Measurements from ENCODE around the gene PTPN23. TPM values are rescaled to one million over a fixed set of nuclear protein-coding genes. Genes with fewer than 3 reads are reported as not detected.
"Not testable (repeated sequence)": the region's sequence is repeated elsewhere in the genome, so short reads cannot be mapped to it uniquely, and the experiment has no call there.

PTPN23 gene
- total RNA-seq, 1 experiment from 2014 or later = 15.1 TPM

DNA sequence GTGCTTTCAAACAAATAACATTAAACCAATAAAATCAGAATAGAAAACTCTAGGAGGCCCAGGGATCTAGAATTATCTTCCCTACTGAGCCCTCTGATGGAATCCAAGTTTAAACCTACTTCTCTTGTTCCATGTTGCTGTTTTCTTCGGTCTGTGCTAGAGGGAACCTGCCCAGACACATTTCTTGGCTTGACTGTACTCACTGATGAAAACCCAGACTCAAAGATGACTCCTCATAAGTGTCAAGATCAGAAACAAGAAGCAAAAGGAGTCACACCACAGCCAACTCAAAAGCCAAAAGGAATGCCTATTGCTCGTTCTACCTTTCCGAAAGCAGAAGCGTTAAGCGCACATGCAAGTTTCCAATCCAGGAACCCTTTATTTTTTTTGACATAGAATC is 63.3 kb downstream of the PTPN23 start:
- DNase-seq (ENCODE audit: low spot score) = no peak

DNA sequence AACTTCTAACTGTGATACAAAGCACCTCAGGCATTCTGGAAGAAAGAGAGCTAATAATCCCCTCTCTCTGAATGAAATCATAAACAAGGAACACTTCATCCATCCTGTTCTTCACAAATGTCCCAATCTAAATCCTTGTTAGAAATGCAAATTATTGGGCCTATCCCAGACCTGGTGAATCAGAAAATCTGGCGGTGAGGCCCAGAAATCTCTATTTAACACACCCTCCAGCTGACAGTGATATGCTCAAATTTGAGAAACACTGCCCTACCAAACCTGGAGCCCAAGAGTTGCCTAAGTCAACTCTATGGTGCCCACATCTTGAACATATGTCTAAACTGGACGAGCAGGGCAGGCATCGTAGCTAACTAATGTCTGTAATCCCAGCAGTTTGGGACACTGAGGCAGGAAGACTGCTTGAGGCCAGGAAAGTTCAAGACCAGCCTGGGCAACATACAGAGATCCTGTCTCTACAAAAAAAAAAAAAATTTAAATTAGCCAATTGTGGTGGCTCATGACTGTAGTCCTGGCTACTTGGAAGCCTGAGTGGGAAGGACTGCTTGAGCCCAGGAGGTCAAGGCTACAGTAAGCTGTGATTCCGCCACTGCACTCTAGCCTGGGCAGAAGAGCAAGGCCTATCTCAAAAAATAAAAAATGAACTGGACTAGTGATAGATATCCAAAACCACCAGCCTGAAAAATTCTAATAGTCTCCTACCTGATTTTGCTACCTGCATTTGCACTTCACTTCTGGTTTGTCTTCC is 71.8 kb downstream of the PTPN23 start:
- DNase-seq (ENCODE audit: low spot score) = no peak

DNA sequence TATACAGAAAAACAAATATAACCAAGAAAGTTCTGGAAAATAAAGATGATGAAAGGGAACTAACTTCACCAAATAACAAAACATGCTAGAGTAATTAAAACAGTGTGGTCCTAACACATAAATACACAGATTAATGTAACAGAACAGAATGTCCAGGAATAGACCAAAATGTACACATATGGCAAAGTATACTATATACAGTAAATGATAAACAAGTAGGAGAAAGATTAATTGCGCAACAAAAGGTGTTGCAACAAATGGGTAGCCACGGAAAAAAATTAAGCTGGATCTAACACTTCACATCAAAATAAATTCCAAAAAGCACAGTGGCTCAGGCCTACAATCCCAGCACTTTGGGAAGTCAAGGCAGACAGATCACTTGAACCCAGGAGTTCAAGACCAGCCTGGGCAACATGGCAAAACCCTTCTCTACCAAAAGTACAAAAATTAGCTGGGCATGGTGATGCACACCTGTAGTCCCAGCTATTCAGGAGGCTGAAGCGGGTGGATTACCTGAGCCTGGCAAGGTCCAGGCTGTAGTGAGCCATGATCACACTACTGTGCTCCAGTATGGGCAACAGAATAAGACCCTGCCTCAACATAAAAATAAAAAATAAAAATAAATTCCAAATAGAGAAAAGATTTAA is 75.1 kb downstream of the PTPN23 start:
- DNase-seq (ENCODE audit: low spot score) = no peak

DNA sequence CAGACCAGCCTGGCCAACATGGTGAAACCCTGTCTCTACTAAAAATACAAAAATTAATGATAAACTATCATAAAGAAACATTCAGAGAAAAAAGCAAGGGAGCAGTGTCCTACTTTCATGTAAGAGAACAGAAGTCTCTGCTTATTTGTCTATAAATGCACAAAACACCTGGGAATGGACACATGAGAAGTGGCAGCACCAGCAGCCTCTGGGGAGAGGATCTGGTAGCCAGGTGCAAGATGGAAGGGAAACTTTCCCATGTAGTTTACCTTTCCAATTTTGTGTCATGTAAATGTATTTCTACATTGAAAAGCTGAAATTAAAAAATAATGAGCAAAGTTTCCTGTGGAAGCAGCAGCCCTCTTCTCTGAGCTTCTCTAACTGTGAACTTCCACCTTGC is 76.2 kb downstream of the PTPN23 start:
- DNase-seq (ENCODE audit: low spot score) = no peak

DNA sequence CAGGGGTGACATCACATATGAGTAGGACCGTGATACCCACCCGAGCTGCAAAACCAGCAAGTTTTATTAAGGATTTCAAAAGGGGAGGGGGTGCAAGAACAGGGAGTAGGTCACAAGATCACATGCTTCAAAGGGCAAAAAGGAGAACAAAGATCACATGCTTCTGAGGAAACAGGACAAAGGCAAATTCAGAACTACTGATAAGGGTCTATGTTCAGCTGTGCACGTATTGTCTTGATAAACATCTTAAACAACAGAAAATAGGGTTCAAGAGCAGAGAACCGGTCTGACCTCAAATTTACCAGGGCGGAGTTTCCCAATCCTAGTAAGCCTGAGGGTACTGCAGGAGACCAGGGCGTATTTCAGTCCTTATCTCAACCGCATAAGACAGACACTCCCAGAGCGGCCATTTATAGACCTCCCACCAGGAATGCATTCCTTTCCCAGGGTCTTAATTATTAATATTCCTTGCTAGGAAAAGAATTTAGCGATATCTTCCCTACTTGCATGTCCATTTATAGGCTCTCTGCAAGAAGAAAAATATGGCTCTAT is 78.8 kb downstream of the PTPN23 start:
- DNase-seq (ENCODE audit: low spot score) = not testable (repeated sequence)

Other genes starting within 250 kb of the PTPN23 start
- 22.6 and 25.2 TPM in 2 replicates for gene SETD2, start 216.9 kb upstream of the PTPN23 start, total RNA-seq (2014; rRNA removed; shearing (Covaris generic))
- 9.1 and 12.2 TPM in 2 replicates for gene KIF9, start 98.2 kb upstream of the PTPN23 start, total RNA-seq (2014; rRNA removed; shearing (Covaris generic))
- 12.1 and 14.9 TPM in 2 replicates for gene KLHL18, start 98.1 kb upstream of the PTPN23 start, total RNA-seq (2014; rRNA removed; shearing (Covaris generic))
- 55.1 and 60.6 TPM in 2 replicates for gene SCAP, start 94.9 kb downstream of the PTPN23 start, total RNA-seq (2014; rRNA removed; shearing (Covaris generic))
- gene ELP6, start 132.7 kb downstream of the PTPN23 start, total RNA-seq (2014; rRNA removed; shearing (Covaris generic)) = 31.0 and 31.5 TPM in 2 replicates
- gene CSPG5, start 197.8 kb downstream of the PTPN23 start, total RNA-seq (2014; rRNA removed; shearing (Covaris generic)) = 0.71 and 2.8 TPM in 2 replicates

Data from A172 (cell line).